ENCODE results near the gene CAPN11.

Gene CAPN11

GRCh38 chr6:44158770-44159228 lies at the start of gene CAPN11:
TSS of gene CAPN11 (plus strand) at chr6:44158820. CDS start at chr6:44158849, 29 bp downstream.
- no peak for DNase-seq (ENCODE audit: low spot score)

GRCh38 chr6:44109212-44109611 lies 49.4 kb upstream of the CAPN11 start:
- no peak for DNase-seq (ENCODE audit: low spot score)

DNA sequence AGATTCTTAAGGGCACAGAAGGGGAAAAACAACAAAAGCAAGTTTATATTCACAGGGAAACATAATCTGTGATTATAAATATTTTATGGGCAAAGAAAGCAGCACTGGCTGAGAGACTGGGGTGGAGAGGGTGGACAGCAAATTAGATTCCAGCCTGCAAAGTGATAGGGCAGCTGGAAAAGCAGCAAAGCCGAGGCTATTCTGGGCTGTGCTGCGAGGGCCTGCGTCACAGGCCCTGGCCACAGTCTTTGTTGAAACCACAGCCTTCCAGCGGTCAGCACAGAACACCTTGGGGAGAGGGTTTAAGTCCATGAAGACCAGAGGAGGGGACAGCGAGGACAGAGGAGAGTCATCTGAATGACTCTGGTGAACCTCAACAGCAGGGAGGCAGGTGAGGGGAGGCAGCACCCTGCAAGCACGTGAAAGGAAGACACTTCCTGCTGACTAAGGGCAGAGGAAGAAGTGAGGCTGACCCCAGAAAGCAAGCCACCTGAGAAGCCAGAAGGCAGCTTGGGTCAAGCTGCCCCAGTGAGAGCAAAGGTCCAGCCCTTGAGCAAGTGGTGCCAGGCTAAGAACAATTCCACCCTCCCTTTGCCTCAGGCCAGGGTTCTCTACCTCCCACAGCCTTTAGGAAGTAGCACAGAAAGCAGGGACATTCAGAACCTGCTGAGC lies 48.5 kb upstream of the CAPN11 start:
- no peak for DNase-seq (ENCODE audit: low spot score)

DNA sequence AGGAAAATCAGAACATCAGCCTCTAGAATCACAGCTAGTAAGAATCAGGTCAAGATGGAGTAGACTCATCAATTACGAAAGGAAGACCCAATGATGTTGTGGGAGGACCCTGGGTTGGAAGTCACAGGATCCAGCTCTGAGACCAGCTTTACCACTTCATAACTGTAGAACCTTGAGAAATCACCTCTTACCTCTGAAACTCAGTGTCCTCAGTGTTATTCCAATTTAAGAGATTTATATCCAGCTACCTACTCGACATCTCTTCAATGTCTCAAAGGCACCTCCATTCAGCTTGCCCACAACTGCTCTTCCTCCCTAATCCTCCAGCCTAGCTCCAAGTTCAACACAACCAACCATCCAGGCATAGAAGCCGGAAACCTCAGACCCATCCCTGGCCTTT lies 47.7 kb upstream of the CAPN11 start:
- DNase-seq (ENCODE audit: low spot score) = no peak

DNA sequence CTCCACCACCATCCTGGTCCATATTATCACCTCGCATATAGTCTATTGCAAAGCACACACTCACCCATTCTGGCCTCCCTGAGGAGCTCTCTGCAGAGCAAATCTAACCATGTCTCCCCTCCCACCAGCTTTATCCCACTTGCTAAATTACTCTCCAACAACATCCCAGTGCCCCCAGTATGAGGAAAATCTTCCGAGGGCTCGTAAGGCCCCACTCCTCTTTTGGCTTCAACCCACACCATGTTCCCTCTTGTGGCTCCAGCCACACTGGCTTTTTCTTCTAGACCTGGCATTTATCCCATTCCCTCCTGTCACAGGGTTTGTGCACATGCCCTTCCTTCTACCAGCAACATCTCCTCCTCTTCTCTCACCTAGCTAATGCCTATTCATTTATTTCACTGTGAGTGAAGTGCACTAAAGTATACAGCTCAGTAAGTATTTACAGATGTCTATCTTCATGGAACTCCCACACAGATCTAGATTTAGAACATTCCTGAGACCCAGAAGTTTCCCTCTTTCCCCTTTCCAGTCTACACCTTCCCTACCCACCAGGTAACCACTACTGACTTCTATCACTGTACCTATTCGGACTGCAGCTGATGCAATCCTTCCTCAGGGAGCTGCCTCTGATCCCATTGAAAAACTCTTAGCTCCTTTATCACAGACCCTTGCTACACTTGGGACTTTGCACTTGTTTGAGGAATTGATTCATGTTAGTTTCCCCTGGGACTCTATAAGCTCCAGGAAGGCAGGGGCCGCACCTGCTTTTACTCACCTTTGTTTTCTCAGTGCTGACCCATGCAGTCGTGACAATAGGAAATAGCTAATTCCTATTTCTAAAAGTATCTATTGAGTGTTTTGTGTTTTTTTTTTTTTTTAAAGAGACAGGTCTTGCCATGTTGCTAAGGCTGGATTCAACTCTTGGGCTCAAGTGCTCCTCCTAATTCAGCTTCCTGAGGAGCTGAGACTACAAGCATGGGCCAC lies 46.9 kb upstream of the CAPN11 start:
- no peak for DNase-seq (ENCODE audit: low spot score)

GRCh38 chr6:44113414-44113813 lies 45.2 kb upstream of the CAPN11 start:
- no peak for DNase-seq (ENCODE audit: low spot score)

GRCh38 chr6:44115866-44116265 lies 42.8 kb upstream of the CAPN11 start:
- no peak for DNase-seq (ENCODE audit: low spot score)

- DNase-seq (ENCODE audit: low spot score) = peak; percentile 73
Observed at GRCh38 chr6:44116641-44117382, 41.8 kb upstream of the CAPN11 start.

DNA sequence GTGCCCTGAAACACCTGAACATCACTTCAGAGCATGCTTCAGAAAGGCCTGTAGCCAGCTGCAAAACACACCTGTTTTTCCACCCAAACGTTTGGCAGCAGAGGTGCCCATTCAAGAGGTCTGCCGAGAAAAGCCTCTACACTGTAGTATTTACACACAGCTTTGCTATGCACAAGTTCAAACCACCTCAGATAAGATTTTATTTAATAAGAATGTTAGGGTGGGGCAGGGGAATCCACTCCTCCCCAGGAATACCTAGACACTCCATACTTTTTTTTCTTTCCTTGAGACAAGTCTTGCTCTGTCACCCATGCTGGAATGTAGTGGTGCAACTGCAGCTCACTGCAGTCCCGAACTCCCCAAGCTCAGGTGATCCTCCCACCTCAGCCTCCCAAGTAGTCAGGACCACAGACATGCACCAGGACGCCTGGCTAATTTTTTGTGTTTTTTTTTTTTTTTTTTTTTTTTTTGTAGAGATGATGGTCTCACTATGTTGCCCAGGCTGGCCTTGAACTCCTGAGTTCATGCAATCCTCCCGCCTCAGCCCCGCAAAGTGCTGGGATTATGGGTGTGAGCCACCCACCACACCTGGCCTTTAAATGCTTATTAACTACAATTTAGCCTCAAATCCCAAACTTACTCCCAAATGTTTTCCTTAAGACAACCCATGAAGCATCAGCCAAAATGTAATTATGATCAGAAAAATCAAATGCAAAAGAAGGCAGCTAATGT lies 41.1 kb upstream of the CAPN11 start:
- no peak for DNase-seq (ENCODE audit: low spot score)

GRCh38 chr6:44119704-44120262 lies 38.8 kb upstream of the CAPN11 start:
- no peak for DNase-seq (ENCODE audit: low spot score)

DNA sequence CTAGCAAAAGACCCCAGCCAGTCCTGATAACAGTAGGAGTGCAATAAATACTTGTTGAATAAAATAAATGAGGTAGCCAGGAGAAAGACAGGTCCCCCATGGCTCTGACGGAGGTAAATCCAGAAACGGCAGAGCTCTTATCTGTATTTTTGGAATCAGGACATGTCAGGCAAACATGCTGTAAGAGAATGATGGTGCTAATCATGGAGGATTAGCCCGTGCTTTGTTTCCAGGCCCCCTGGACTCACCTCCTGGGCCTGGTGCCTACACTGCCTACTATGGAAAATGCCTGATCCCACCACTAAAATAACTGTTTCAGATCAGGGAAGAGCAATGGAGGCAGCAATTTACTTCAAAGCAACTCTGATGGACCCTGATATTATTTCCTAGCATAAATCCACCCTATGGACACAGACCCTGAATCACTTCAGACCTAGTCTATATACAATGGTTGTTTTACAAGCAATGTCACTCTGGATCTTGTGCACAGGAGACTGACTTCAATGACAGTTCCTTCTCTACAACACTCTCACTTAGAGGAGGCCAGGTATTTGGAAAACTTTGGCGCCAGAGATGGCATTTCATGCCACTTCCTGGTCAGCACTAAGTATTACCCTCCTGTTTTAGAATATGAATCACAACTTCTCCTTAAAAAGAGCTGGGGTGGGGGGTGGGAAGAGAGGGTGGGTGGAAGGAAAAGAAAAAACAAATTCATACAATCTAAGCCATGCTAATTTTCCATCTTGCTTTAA lies 37.8 kb upstream of the CAPN11 start:
- DNase-seq (ENCODE audit: low spot score) = no peak

- no peak for DNase-seq (ENCODE audit: low spot score)
Observed at GRCh38 chr6:44122801-44123200, 35.8 kb upstream of the CAPN11 start.

- no peak for DNase-seq (ENCODE audit: low spot score)
Observed at GRCh38 chr6:44123544-44123943, 35.1 kb upstream of the CAPN11 start.

DNA sequence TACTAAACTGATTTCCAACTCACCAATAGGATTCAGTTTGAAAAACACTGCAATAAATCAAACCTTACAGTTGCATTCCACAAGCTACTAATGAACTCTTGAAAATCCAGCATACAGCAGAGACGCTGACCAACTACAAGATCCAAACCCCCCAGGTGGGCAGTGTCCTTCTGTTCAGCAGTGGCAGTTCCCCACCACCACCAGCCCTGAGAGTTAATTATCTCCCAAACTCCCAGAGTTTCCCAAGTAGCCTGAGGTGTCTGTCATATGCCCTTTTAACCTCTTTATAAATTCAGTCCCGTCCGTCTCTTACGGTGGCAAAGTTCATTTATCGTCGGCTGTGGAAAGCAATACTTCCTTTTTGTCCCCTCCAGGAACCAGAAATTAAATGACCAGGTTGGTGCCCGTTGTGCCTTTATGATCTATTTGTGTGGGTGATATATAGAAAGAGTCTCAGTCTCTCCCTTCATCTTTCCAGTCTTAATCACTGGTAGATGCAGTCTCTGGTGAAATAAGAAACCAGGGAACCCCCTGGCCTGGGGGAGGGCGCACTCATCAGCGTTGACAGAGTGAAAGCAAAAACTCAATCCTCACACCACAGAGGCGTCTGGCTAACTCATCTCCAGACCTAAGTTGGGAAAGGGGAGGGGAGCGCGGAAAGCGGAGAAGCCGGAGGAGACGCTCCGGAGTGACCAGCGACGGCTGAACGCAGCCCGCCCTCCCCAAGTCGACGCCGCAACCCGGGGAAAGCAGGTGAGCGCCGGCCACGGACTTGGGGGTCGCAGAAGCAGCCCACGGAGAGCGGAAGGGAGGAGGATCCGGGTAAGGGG lies 32.1 kb upstream of the CAPN11 start:
- DNase-seq (ENCODE audit: low spot score) = peak; percentile 77

- DNase-seq (ENCODE audit: low spot score) = peak; percentile 100
Observed at GRCh38 chr6:44127186-44128019, 31.2 kb upstream of the CAPN11 start, which contains the start of the genes MRPL14 and TMEM63B. TSS of gene MRPL14 (minus strand) at chr6:44127452. CDS start at chr6:44116611, 10,841 bp downstream. TSS of gene TMEM63B (plus strand) at chr6:44127554. CDS start at chr6:44134585, 7,031 bp downstream.

- DNase-seq (ENCODE audit: low spot score) = peak; percentile 78
Observed at GRCh38 chr6:44128020-44128917, 30.4 kb upstream of the CAPN11 start.

DNA sequence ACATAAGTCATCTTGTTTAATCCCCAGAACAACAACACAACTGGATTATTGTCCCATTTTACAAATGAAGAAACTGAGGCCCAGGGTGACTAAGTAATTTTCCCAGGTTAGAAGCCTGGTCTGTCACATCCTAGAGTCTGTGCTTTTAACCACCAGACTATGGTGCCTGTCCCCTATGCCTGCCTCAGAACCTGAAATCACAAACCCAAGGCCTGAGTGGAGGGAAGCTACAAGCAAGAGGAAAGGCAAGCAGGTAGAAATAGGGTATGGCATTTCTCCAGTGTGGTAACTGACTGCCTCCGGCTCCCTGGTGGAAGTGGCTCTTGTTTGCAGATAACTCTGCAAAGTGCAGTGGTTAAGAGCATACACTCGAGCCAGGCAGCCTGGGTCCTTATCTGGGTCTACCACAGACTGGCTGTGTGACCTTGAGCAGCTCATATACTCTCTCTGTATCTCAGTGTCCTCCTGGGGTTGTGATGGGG lies 28.7 kb upstream of the CAPN11 start:
- DNase-seq (ENCODE audit: low spot score) = no peak

Measured in AG08396 (cell line).